K562 (cell line): ENCODE measurements around the gene CAMK1D. TPM values are rescaled to one million over a fixed set of nuclear protein-coding genes. Genes with fewer than 3 reads are reported as not detected.

Source experiments
- ATAC-seq: fragments of 200-7000 bp; cut with Tn5 transposase; 3 replicates; pipeline ENCODE4 v1.9.1; 2020; ENCODE audit warnings: moderate library complexity
- BruUV-seq: library from RNA; stranded (reverse); fragments of 400-500 nt; replicated peaks from 2 replicates; lab custom pipeline; 2021; lab: Mats Ljungman, UMichigan
- CTCF ChIA-PET: fragments of 300-600 bp; formaldehyde crosslinking; extraction: SDS; loops from one replicate; lab custom pipeline; 2021; ENCODE audit warnings: low intra/inter-chr PET ratio; lab: Yijun Ruan, JAX
- POLR2A ChIA-PET: fragments of 300-600, 350-650 bp; sonication (Branson Sonifier 250); formaldehyde crosslinking; extraction: SDS; loops from one replicate; lab custom pipeline; 2021; ENCODE audit warnings: antibody characterized with exemption, inconsistent platforms; lab: Yijun Ruan, JAX
- DNase-seq, 4 experiments: peaks; one replicate each; pipeline versions ENCODE4 v3.0.0 to v3.0.0-alpha.2; 2011 to 2018; ENCODE audit warnings: low spot score in 3 of 4, mixed read lengths in 3 of 4; ENCODE audit errors: extremely low read depth in 1 of 4
- FAIRE-seq: peaks from 2 replicates; lab custom pipeline; 2011; peaks lifted over from hg19 to GRCh38; lab: Jason Lieb, UNC
- H2AFZ ChIP-seq: 2 replicates; pipeline ENCODE4 v1.6.0; 2011; ENCODE audit warnings: low read depth, low read length, control low read depth, inconsistent platforms
- H3K27ac ChIP-seq: fragments of 200-600 bp; 3 replicates; pipeline ENCODE4 v1.8.0; 2011; ENCODE audit warnings: low read depth, mild to moderate bottlenecking, control low read depth, inconsistent platforms, low read length, moderate library complexity, mixed read lengths; ENCODE audit errors: extremely low read depth
- H3K27me3 ChIP-seq, 2 experiments: fragments of 300-600 bp in 1 of 2; 2 replicates in 1 of 2; 3 replicates in 1 of 2; pipeline versions ENCODE4 v1.6.0 to v1.8.0; 2011; ENCODE audit warnings: inconsistent platforms in 2 of 2, low read length in 2 of 2, mild to moderate bottlenecking in 1 of 2, mixed read lengths in 1 of 2, moderate library complexity in 1 of 2; ENCODE audit not compliant: control insufficient read depth in 2 of 2, insufficient read depth in 2 of 2
- H3K36me3 ChIP-seq: fragments of 300-600 bp; 3 replicates; pipeline ENCODE4 v1.8.0; 2011; ENCODE audit warnings: mild to moderate bottlenecking, low read length, inconsistent platforms; ENCODE audit not compliant: control insufficient read depth, insufficient read depth
- H3K4me1 ChIP-seq, 2 experiments: fragments of 200-600 bp in 1 of 2; replicated peaks in 1 of 2; 2 replicates in 1 of 2; 3 replicates in 1 of 2; pipeline versions ENCODE4 v1.5.1 to v1.8.0; 2011; ENCODE audit warnings: inconsistent platforms in 2 of 2, low read length in 2 of 2, mild to moderate bottlenecking in 1 of 2, mixed read lengths in 1 of 2, moderate library complexity in 1 of 2; ENCODE audit not compliant: control insufficient read depth in 2 of 2, insufficient read depth in 2 of 2
- H3K4me2 ChIP-seq: 2 replicates; pipeline ENCODE4 v1.6.1; 2011; ENCODE audit warnings: low read length, control low read depth, inconsistent platforms, mixed read lengths; ENCODE audit not compliant: insufficient read depth
- H3K4me3 ChIP-seq: fragments of 200-600 bp; sonication (generic), shearing (Covaris generic); 2 replicates; pipeline ENCODE4 v1.5.1; 2016; ENCODE audit warnings: control low read depth, inconsistent platforms
- H3K79me2 ChIP-seq: fragments of 200-600 bp; 3 replicates; pipeline ENCODE4 v1.8.0; 2011; ENCODE audit warnings: low read length, inconsistent platforms; ENCODE audit not compliant: control insufficient read depth, insufficient read depth
- H3K9ac ChIP-seq, 2 experiments: 2 replicates each; pipeline versions ENCODE4 v1.6.0 to v1.6.1; 2011; ENCODE audit warnings: low read depth in 2 of 2, low read length in 2 of 2, control low read depth in 1 of 2, inconsistent platforms in 1 of 2, mild to moderate bottlenecking in 1 of 2, mixed read lengths in 1 of 2; ENCODE audit not compliant: insufficient read depth in 1 of 2
- H3K9me1 ChIP-seq: one replicate; pipeline ENCODE4 v1.6.0; 2011; ENCODE audit warnings: inconsistent platforms, mild to moderate bottlenecking, low read length, moderate library complexity; ENCODE audit not compliant: control insufficient read depth, insufficient read depth
- H3K9me3 ChIP-seq: replicated peaks from 2 replicates; pipeline ENCODE4 v1.5.1; 2011; ENCODE audit warnings: low read depth, low read length, inconsistent platforms; ENCODE audit not compliant: control insufficient read depth, insufficient read depth
- H4K20me1 ChIP-seq: replicated peaks from 2 replicates; pipeline ENCODE4 v1.6.1; 2011; ENCODE audit warnings: low read length, inconsistent platforms, mixed read lengths; ENCODE audit not compliant: control insufficient read depth, insufficient read depth
- FOXJ2 ChIP-seq: fragments of 200-800 bp; sonication (Bioruptor generic); IDR thresholded peaks from 2 replicates; pipeline ENCODE4 v1.6.1; 2016; ENCODE audit warnings: missing genetic modification characterization, missing compliant biosample characterization
- ILK ChIP-seq: fragments of 450-650 bp; IDR thresholded peaks from 2 replicates; pipeline ENCODE4 v1.6.1; 2016; ENCODE audit warnings: missing genetic modification characterization, low read depth, mild to moderate bottlenecking, missing compliant biosample characterization, moderate library complexity, borderline replicate concordance
- KLF10 ChIP-seq: fragments of 250-450 bp; sonication (Bioruptor Pico); IDR thresholded peaks from 2 replicates; pipeline ENCODE4 v1.6.1; 2021; ENCODE audit warnings: matching md5 sums
- LARP7 ChIP-seq: fragments of 450-650 bp; IDR thresholded peaks from 2 replicates; pipeline ENCODE4 v1.6.1; 2016
- SUPT5H ChIP-seq: fragments of 450-650 bp; IDR thresholded peaks from 2 replicates; pipeline ENCODE4 v1.6.1; 2016
- TAF1 ChIP-seq: IDR thresholded peaks from 2 replicates; pipeline ENCODE4 v1.6.1; 2011; ENCODE audit warnings: mild to moderate bottlenecking, low read length, moderate library complexity; ENCODE audit not compliant: insufficient read depth, control insufficient read depth, severe bottlenecking; ENCODE audit errors: extremely low read depth
- WGBS: fragments of 100-300 bp; shearing (Covaris generic); methylation state at CpG from one replicate; pipeline ENCODE4 v1.1.6; 2016; ENCODE audit warnings: low coverage, mixed read lengths; ENCODE audit not compliant: insufficient coverage; ENCODE audit errors: missing lambda C conversion rate; 5-methylcytosine and 5-hydroxymethylcytosine counted together
- in situ Hi-C: fragments of 300-500 bp; cut with MboI; formaldehyde crosslinking; loops from 4 replicates; pipeline ENCODE4 v1.15.0; 2018; ENCODE audit warnings: inconsistent platforms, mixed read lengths
- intact Hi-C: fragments of 100-400 bp; cut with micrococcal nuclease; formaldehyde crosslinking; loops from 2 replicates; pipeline ENCODE4 v1.14.2; 2022
- polyA plus RNA-seq, 8 experiments: library from polyadenylated mRNA; depleted of rRNA in 4 of 8; stranded (reverse) in 5 of 8; unstranded in 3 of 8; fragments of >200 nt; fragmentation: Nextera tagmentation in 2 of 8; fragmentation: Illumina TruSeq in 1 of 8; extraction: Ambion mirVana in 2 of 8; extraction: Trizol in 1 of 8; gene quantifications; 2 replicates each; pipeline versions ENCODE4 v1.2.1 to v1.2.3, GENCODE V29; 2011 to 2014; ENCODE audit warnings: inconsistent platforms in 1 of 8, missing spikeins in 1 of 8
- total RNA-seq, 7 experiments: library from RNA; depleted of rRNA in 6 of 7; stranded (reverse); fragments of >200 nt in 6 of 7; fragmentation: Illumina TruSeq in 2 of 7; extraction: Trizol in 2 of 7; gene quantifications; 2 replicates each; pipeline versions ENCODE4 v1.2.1 to v1.2.3, GENCODE V29; 2011 to 2021; ENCODE audit warnings: low replicate concordance in 1 of 7
- TF ChIP-seq, protein P1 (sequence below), 3 experiments: fragments of 200-800 bp in 1 of 3; fragments of 250-450 bp in 1 of 3; fragments of 450-650 bp in 1 of 3; sonication (Bioruptor Pico) in 1 of 3; sonication (Bioruptor generic) in 1 of 3; formaldehyde crosslinking in 1 of 3; IDR thresholded peaks; 2 replicates each; pipeline versions ENCODE4 v1.6.1 to v1.8.0; 2016 to 2022; ENCODE audit warnings: mild to moderate bottlenecking in 2 of 3, missing genetic modification characterization in 2 of 3, missing compliant biosample characterization in 1 of 3, moderate library complexity in 1 of 3

CAMK1D gene
- total and polyA plus RNA-seq, 9 of the 15 experiments (the other 6 are each of a cell fraction or from before 2014, with no cell fraction given), result 0.12 to 0.24 (median 0.20) TPM; not detected in 5

DNA sequence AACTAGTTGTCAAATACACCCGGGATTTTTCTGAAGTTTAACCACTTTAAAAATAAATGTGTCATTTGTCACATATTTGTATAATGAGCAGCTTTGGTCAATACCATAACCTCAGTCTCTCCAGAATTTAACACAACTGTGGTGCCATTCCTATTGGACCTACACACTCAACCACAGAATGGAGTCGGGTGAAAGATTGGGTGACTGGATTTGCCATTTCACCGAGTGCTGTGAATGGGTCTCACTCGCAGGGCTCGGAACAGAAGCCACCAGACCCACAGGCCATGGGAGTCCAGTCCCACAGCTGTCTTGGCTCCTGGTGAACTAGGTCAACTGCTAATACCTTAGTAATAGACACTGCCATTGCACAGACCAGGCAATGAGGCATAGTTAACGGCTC, 353.8 kb downstream of the CAMK1D start:
- Histone ChIP-seq H3K4me2 (no peak overlapping the region), H3K4me1 (no peaks in the 10 kb centered on the region), H3K9me1 (peaks cover 2% of the 10 kb centered on the region), H3K4me3 (no peak overlapping the region), H3K27ac (no peak overlapping the region), H3K79me2 (no peaks in the 10 kb centered on the region), H2AFZ (no peak overlapping the region), H4K20me1 (no peaks in the 10 kb centered on the region; the same call in 1 of the 2 replicates), H3K9me3 (no peaks in the 10 kb centered on the region), H3K27me3 (peaks cover 16 to 18% of the 10 kb centered on the region in 2 experiments; a peak in 4 of 5 replicates), H3K36me3 (no peaks in the 10 kb centered on the region), H3K9ac (no peak overlapping the region)
- no TSS peak for BruUV-seq
- POLR2A ChIA-PET, result no interaction called here
- 0% methylated on average over 6 of the region's 6 CpGs for WGBS
- CTCF ChIA-PET, result no interaction called here
- TF ChIP-seq ILK (no peak), TAF1 (no peak), SUPT5H (no peak), KLF10 (CRISPR knock-in tag) (no peak), FOXJ2 (tag) (no peak), LARP7 (no peak)
- TF ChIP-seq, protein P1, sequence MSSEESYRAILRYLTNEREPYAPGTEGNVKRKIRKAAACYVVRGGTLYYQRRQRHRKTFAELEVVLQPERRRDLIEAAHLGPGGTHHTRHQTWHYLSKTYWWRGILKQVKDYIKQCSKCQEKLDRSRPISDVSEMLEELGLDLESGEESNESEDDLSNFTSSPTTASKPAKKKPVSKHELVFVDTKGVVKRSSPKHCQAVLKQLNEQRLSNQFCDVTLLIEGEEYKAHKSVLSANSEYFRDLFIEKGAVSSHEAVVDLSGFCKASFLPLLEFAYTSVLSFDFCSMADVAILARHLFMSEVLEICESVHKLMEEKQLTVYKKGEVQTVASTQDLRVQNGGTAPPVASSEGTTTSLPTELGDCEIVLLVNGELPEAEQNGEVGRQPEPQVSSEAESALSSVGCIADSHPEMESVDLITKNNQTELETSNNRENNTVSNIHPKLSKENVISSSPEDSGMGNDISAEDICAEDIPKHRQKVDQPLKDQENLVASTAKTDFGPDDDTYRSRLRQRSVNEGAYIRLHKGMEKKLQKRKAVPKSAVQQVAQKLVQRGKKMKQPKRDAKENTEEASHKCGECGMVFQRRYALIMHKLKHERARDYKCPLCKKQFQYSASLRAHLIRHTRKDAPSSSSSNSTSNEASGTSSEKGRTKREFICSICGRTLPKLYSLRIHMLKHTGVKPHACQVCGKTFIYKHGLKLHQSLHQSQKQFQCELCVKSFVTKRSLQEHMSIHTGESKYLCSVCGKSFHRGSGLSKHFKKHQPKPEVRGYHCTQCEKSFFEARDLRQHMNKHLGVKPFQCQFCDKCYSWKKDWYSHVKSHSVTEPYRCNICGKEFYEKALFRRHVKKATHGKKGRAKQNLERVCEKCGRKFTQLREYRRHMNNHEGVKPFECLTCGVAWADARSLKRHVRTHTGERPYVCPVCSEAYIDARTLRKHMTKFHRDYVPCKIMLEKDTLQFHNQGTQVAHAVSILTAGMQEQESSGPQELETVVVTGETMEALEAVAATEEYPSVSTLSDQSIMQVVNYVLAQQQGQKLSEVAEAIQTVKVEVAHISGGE (CRISPR knock-in tag; IDR thresholded peaks at IDR 0.05), result no peak
- in situ Hi-C loops, result loop anchor here (25.0 kb wide), 1 partner anchor 916 kb away; no protein-coding TSS in a partner anchor
- intact Hi-C loops, result no loop called here
- FAIRE-seq (no peak), ATAC-seq (no peak), DNase-seq (no peak)
